ENCODE data around the gene MTA3. TPM values are rescaled to one million over a fixed set of nuclear protein-coding genes. Genes with fewer than 3 reads are reported as not detected.
"Not testable (repeated sequence)": the region's sequence is repeated elsewhere in the genome, so short reads cannot be mapped to it uniquely, and the experiment has no call there.

Gene MTA3
- total RNA-seq, 1 experiment from 2014 or later, result 25.9 TPM

GRCh38 chr2:42731316-42731715 lies 162.9 kb downstream of the MTA3 start:
- DNase-seq (ENCODE audit: low read depth), result not testable (repeated sequence)

GRCh38 chr2:42733852-42734251 lies 165.4 kb downstream of the MTA3 start:
- DNase-seq (ENCODE audit: low read depth), result no peak

GRCh38 chr2:42736598-42737322 lies 168.3 kb downstream of the MTA3 start:
- no peak for DNase-seq (ENCODE audit: low read depth)

GRCh38 chr2:42741140-42741539 lies 172.7 kb downstream of the MTA3 start:
- DNase-seq (ENCODE audit: low read depth), result no peak

GRCh38 chr2:42742740-42743658 lies 174.6 kb downstream of the MTA3 start:
- no peak for DNase-seq (ENCODE audit: low read depth)

GRCh38 chr2:42743659-42743990 lies 175.2 kb downstream of the MTA3 start:
- DNase-seq (ENCODE audit: low read depth), result no peak

- no peak for DNase-seq (ENCODE audit: low read depth)
Measured at GRCh38 chr2:42744545-42745082, 176.2 kb downstream of the MTA3 start.

GRCh38 chr2:42747422-42747821 lies 179.0 kb downstream of the MTA3 start:
- DNase-seq (ENCODE audit: low read depth), result no peak

- DNase-seq (ENCODE audit: low read depth), result no peak
Measured at GRCh38 chr2:42748840-42749239, 180.4 kb downstream of the MTA3 start.

GRCh38 chr2:42752314-42752713 lies 183.9 kb downstream of the MTA3 start:
- DNase-seq (ENCODE audit: low read depth), result no peak

GRCh38 chr2:42752816-42753813 lies 184.7 kb downstream of the MTA3 start:
- DNase-seq (ENCODE audit: low read depth), result no peak

- no peak for DNase-seq (ENCODE audit: low read depth)
Measured at GRCh38 chr2:42754021-42754775, 185.8 kb downstream of the MTA3 start.

- no peak for DNase-seq (ENCODE audit: low read depth)
Measured at GRCh38 chr2:42754776-42755140, 186.3 kb downstream of the MTA3 start.

GRCh38 chr2:42755191-42755880 lies 186.9 kb downstream of the MTA3 start:
- DNase-seq (ENCODE audit: low read depth), result peak; percentile 67

GRCh38 chr2:42756150-42756775 lies 187.8 kb downstream of the MTA3 start:
- DNase-seq (ENCODE audit: low read depth), result no peak

GRCh38 chr2:42756966-42757513 lies 188.6 kb downstream of the MTA3 start:
- no peak for DNase-seq (ENCODE audit: low read depth)

- no peak for DNase-seq (ENCODE audit: low read depth)
Measured at GRCh38 chr2:42757981-42758740, 189.7 kb downstream of the MTA3 start.

- DNase-seq (ENCODE audit: low read depth), result no peak
Measured at GRCh38 chr2:42758751-42759150, 190.3 kb downstream of the MTA3 start.

- no peak for DNase-seq (ENCODE audit: low read depth)
Measured at GRCh38 chr2:42761554-42761953, 193.1 kb downstream of the MTA3 start.
